Peyer's patch (tissue), 4 donors: ENCODE measurements around the gene CLDN7. TPM values are rescaled to one million over a fixed set of nuclear protein-coding genes. Genes with fewer than 3 reads are reported as not detected.

Source experiments
- DNase-seq, 3 donors: peaks; one replicate each; pipeline ENCODE4 v3.0.0-alpha.2; 2017 to 2019
- H3K27ac ChIP-seq, 4 donors: fragments of 200-600 bp; sonication (generic); one replicate each; pipeline ENCODE4 v1.5.1; 2016 to 2019
- H3K27me3 ChIP-seq, 2 donors: fragments of 200-600 bp; sonication (generic); one replicate each; pipeline ENCODE4 v1.5.1; 2019
- H3K36me3 ChIP-seq, 3 donors: fragments of 200-600 bp; sonication (generic); one replicate each; pipeline ENCODE4 v1.5.1; 2016 to 2019
- H3K4me1 ChIP-seq, 4 donors: fragments of 200-600 bp; sonication (generic); one replicate each; pipeline ENCODE4 v1.5.1; 2016 to 2019
- H3K4me3 ChIP-seq, 4 donors: fragments of 200-600 bp; sonication (generic); 1 replicate in 3 of 4; 2 replicates in 1 of 4; pipeline ENCODE4 v1.5.1; 2016 to 2019; ENCODE audit warnings: mild to moderate bottlenecking in 1 of 4
- H3K9me3 ChIP-seq, 4 donors: fragments of 200-600 bp; sonication (generic); one replicate each; pipeline ENCODE4 v1.5.1; 2016 to 2019; ENCODE audit warnings: mild to moderate bottlenecking in 1 of 4
- CTCF ChIP-seq, 6 experiments: fragments of 450-650 bp in 4 of 6; fragments of 200-600 bp in 2 of 6; sonication (generic) in 1 of 6; IDR thresholded peaks; one replicate each; pipeline ENCODE4 v1.5.1; 2017 to 2019; ENCODE audit warnings: antibody characterized with exemption in 6 of 6, mild to moderate bottlenecking in 3 of 6, moderate library complexity in 1 of 6
- POLR2A ChIP-seq, 2 donors: fragments of 450-650 bp; IDR thresholded peaks; one replicate each; pipeline ENCODE4 v1.5.1; 2017; ENCODE audit warnings: antibody characterized with exemption in 2 of 2, mild to moderate bottlenecking in 2 of 2, moderate library complexity in 2 of 2
- total RNA-seq, 4 donors: library from RNA; depleted of rRNA; stranded (reverse); fragments of >200 nt; gene quantifications; one replicate each; pipeline ENCODE4 v1.1.0, GENCODE V29; 2016

The CLDN7 gene
- total RNA-seq, 4 donors from 2014 or later: 80.0 to 1,052 (median 864) TPM

- Histone ChIP-seq H3K27me3 (peaks cover 0 to 3% of the 10 kb centered on the region in 2 donors), H3K27ac (peak overlapping the region in 3 of 4 donors; percentile 53 to 99 (median 82)), H3K9me3 (no peaks in the 10 kb centered on the region), H3K4me1 (peaks cover 0 to 27% (median 7%) of the 10 kb centered on the region in 4 donors), H3K4me3 (no peak overlapping the region), H3K36me3 (peaks cover 0 to 47% (median 0%) of the 10 kb centered on the region in 3 donors)
- TF ChIP-seq CTCF (IDR thresholded peaks at IDR 0.05) (no peak), POLR2A (IDR thresholded peaks at IDR 0.05) (no peak)
- no peak for DNase-seq
Observed at GRCh38 chr17:7256766-7257456, 5.4 kb downstream of the CLDN7 start.

GRCh38 chr17:7254511-7254910 lies 7.8 kb downstream of the CLDN7 start:
- H3K27me3 ChIP-seq: no peaks in the 10 kb centered on the region
- TF ChIP-seq POLR2A (IDR thresholded peaks at IDR 0.05): no peak
- no peak for TF ChIP-seq CTCF (IDR thresholded peaks at IDR 0.05)
- no peaks in the 10 kb centered on the region for H3K9me3 ChIP-seq
- H3K36me3 ChIP-seq: peaks cover 0 to 34% (median 0%) of the 10 kb centered on the region in 3 donors
- DNase-seq: no peak
- no peak overlapping the region for H3K27ac ChIP-seq
- no peak overlapping the region for H3K4me3 ChIP-seq
- H3K4me1 ChIP-seq: peaks cover 0 to 26% (median 11%) of the 10 kb centered on the region in 4 donors

GRCh38 chr17:7253082-7253481 lies 9.2 kb downstream of the CLDN7 start:
- H3K4me1 ChIP-seq: peaks cover 0 to 37% (median 16%) of the 10 kb centered on the region in 4 donors
- no peaks in the 10 kb centered on the region for H3K9me3 ChIP-seq
- no peaks in the 10 kb centered on the region for H3K27me3 ChIP-seq
- DNase-seq: no peak
- H3K36me3 ChIP-seq: peaks cover 0 to 32% (median 0%) of the 10 kb centered on the region in 3 donors
- H3K4me3 ChIP-seq: peak overlapping the region; percentile 82 to 100 (median 88)
- TF ChIP-seq POLR2A (IDR thresholded peaks at IDR 0.05): no peak
- no peak for TF ChIP-seq CTCF (IDR thresholded peaks at IDR 0.05)
- peak overlapping the region; percentile 98 to 100 (median 98) for H3K27ac ChIP-seq

- peak; percentile 93 to 98 (median 97) for DNase-seq
- Histone ChIP-seq H3K9me3 (no peaks in the 10 kb centered on the region), H3K4me1 (peaks cover 0 to 37% (median 16%) of the 10 kb centered on the region in 4 donors), H3K27me3 (no peaks in the 10 kb centered on the region), H3K27ac (peak within 1 kb of the TSS; percentile 98 to 100 (median 98)), H3K4me3 (peak within 1 kb of the TSS; percentile 82 to 100 (median 88)), H3K36me3 (peaks cover 0 to 30% (median 0%) of the 10 kb centered on the region in 3 donors)
- TF ChIP-seq POLR2A (IDR thresholded peaks at IDR 0.05): peak; percentile 66 to 77
- TF ChIP-seq CTCF (IDR thresholded peaks at IDR 0.05): peak in 5 of 6 experiments; percentile 22 to 54 (median 37)
Observed at GRCh38 chr17:7252176-7253043, 9.9 kb downstream of the CLDN7 start, which contains the start of gene ELP5. Gene ELP5 (plus strand): TSS chr17:7252215. CDS start chr17:7252551, 336 bp downstream.

GRCh38 chr17:7251661-7252175 lies 10.6 kb downstream of the CLDN7 start, which contains the start of gene CTDNEP1:
Gene CTDNEP1 (minus strand): TSS chr17:7251734. CDS start chr17:7251296, 438 bp downstream.
- no peaks in the 10 kb centered on the region for H3K27me3 ChIP-seq
- peaks cover 0 to 30% (median 0%) of the 10 kb centered on the region in 3 donors for H3K36me3 ChIP-seq
- peak within 1 kb of the TSS; percentile 98 to 100 (median 98) for H3K27ac ChIP-seq
- DNase-seq: peak; percentile 96 to 99 (median 98)
- TF ChIP-seq POLR2A (IDR thresholded peaks at IDR 0.05): peak in 1 of 2 donors; percentile 78
- no peak for TF ChIP-seq CTCF (IDR thresholded peaks at IDR 0.05)
- H3K4me3 ChIP-seq: peak within 1 kb of the TSS; percentile 82 to 100 (median 88)
- no peaks in the 10 kb centered on the region for H3K9me3 ChIP-seq
- peaks cover 0 to 34% (median 16%) of the 10 kb centered on the region in 4 donors for H3K4me1 ChIP-seq
